Testis (tissue), 3 donors: ENCODE results near the gene TOR1AIP2. TPM values are rescaled to one million over a fixed set of nuclear protein-coding genes. Genes with fewer than 3 reads are reported as not detected.

Source experiments
- DNase-seq: peaks from one replicate; pipeline ENCODE4 v3.0.0-alpha.2; 2019
- H3K27ac ChIP-seq, 2 donors: fragments of 200-600 bp; sonication (generic); one replicate each; pipeline ENCODE4 v1.5.1; 2019
- H3K27me3 ChIP-seq: fragments of 200-600 bp; sonication (generic); one replicate; pipeline ENCODE4 v1.5.1; 2019
- H3K36me3 ChIP-seq: fragments of 200-600 bp; sonication (generic); one replicate; pipeline ENCODE4 v1.5.1; 2017; ENCODE audit warnings: low read depth; ENCODE audit errors: missing control alignments
- H3K4me1 ChIP-seq: fragments of 200-600 bp; sonication (generic); one replicate; pipeline ENCODE4 v1.5.1; 2019
- H3K4me3 ChIP-seq, 2 donors: fragments of 200-600 bp; sonication (generic); one replicate each; pipeline ENCODE4 v1.5.1; 2017 to 2019
- H3K9me3 ChIP-seq: fragments of 200-600 bp; sonication (generic); one replicate; pipeline ENCODE4 v1.5.1; 2017
- CTCF ChIP-seq, 3 experiments: fragments of 450-650 bp in 2 of 3; fragments of 200-600 bp in 1 of 3; sonication (generic) in 1 of 3; IDR thresholded peaks; one replicate each; pipeline ENCODE4 v1.5.1; 2016 to 2019; ENCODE audit warnings: antibody characterized with exemption in 3 of 3, mild to moderate bottlenecking in 2 of 3, moderate library complexity in 1 of 3
- POLR2A ChIP-seq: fragments of 450-650 bp; IDR thresholded peaks from one replicate; pipeline ENCODE4 v1.6.1; 2017; ENCODE audit warnings: antibody characterized with exemption, mild to moderate bottlenecking, moderate library complexity
- WGBS, 2 donors: methylation state at CpG; one replicate each; pipeline ENCODE4 v1.1.5; 2018; 5-methylcytosine and 5-hydroxymethylcytosine counted together
- intact Hi-C: fragments of 100-400 bp; cut with DNase I; formaldehyde crosslinking; loops from one replicate; pipeline ENCODE4 v1.15.1; 2023; ENCODE audit warnings: low total_unique reads
- polyA plus RNA-seq: library from polyadenylated mRNA; stranded (reverse); fragments of 350-450 nt; fragmentation: Illumina TruSeq; extraction: RNeasy Lipid Tissue Mini Kit (QIAGEN cat#74804); gene quantifications from one replicate; pipeline ENCODE4 v1.2.3, GENCODE V29; 2014; ENCODE audit warnings: low read depth, low replicate concordance; ENCODE audit not compliant: insufficient read depth
- total RNA-seq, 2 donors: library from RNA; depleted of rRNA; stranded (reverse); fragments of >200 nt; gene quantifications; one replicate each; pipeline ENCODE4 v1.2.3, GENCODE V29; 2016

Gene TOR1AIP2
- total and polyA plus RNA-seq, 3 donors from 2014 or later: 25.9 to 90.4 (median 71.5) TPM

GRCh38 chr1:179923029-179923428 lies 45.4 kb upstream of the TOR1AIP2 start:
- Histone ChIP-seq H3K4me1 (no peaks in the 10 kb centered on the region), H3K9me3 (no peaks in the 10 kb centered on the region), H3K27ac (no peak overlapping the region), H3K4me3 (no peak overlapping the region), H3K27me3 (no peaks in the 10 kb centered on the region), H3K36me3 (no peaks in the 10 kb centered on the region)
- TF ChIP-seq POLR2A (no peak), CTCF (IDR thresholded peaks at IDR 0.05) (no peak)
- intact Hi-C loops: no loop called here
- no peak for DNase-seq

DNA sequence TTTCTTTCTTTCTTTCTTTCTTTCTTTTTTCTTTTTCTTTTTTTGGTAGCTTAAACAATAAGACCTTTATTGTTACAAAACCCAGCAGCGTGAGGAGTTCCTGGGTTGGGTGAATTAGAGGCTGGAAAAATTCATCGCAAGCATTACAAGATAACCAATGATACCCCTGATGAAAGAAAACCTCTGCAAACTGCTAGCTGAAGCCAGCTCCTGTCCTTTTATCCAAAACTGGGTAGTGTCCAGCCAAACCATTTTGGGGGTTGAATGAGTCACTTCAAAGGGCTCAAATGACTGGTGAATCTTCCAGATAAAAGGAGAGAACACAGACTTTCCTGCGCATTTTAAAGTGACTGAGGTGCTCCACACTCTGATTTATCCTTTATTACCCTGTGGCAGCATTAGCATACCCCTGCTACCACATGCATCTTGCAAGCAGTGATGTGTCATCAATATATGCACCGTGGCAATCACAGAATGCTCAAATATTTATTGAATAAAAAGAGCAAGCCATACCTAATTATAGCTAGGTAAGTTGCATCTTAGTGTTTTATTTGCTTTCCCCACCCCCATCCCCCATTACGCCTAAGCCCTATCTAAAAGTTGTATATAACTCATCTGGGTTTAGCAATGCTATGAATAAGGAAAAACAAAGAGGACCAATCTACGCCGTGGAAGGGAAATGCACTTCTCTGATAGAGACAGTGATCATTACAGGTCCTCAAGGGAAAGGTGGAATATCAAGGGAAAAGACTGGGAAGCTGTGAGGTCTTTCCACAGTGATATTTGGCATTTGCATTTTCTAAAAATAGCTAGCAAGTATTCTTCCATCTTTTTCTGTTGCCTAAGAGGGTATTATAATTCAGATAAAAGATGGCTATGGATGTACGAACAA lies 44.6 kb upstream of the TOR1AIP2 start:
- H3K9me3 ChIP-seq: no peaks in the 10 kb centered on the region
- 73 to 75% methylated on average over 8 of the region's 8 CpGs for WGBS, 2 donors
- TF ChIP-seq CTCF (IDR thresholded peaks at IDR 0.05) (no peak), POLR2A (no peak)
- no peak overlapping the region for H3K27ac ChIP-seq
- H3K4me1 ChIP-seq: no peaks in the 10 kb centered on the region
- H3K4me3 ChIP-seq: no peak overlapping the region
- H3K36me3 ChIP-seq: no peaks in the 10 kb centered on the region
- intact Hi-C loops: no loop called here
- DNase-seq: no peak
- H3K27me3 ChIP-seq: no peaks in the 10 kb centered on the region

DNA sequence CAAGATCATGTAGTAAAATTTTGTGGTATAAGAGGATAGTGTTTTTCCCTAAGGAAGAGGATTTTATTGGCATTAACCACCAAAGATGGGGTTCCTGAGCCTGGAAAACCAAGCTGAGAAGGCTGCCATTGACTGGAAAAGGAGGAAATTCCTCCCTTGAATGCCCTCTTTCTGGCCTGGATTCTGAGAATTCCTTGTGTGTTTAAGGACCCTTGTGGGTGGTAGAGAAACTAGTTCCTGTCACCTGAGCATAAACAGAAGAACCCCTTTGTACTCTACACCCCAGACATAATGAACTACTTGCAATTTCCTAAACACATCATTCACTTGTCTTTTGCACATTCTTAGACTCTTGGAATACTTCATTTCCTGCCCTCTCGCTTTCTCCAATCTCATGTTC lies 43.9 kb upstream of the TOR1AIP2 start:
- H3K9me3 ChIP-seq: no peaks in the 10 kb centered on the region
- TF ChIP-seq CTCF (IDR thresholded peaks at IDR 0.05) (no peak), POLR2A (no peak)
- H3K27me3 ChIP-seq: no peaks in the 10 kb centered on the region
- H3K27ac ChIP-seq: no peak overlapping the region
- intact Hi-C loops: no loop called here
- H3K36me3 ChIP-seq: no peaks in the 10 kb centered on the region
- no peak for DNase-seq
- no peaks in the 10 kb centered on the region for H3K4me1 ChIP-seq
- 50 to 65% methylated on average over 1 of the region's 1 CpG for WGBS, 2 donors
- no peak overlapping the region for H3K4me3 ChIP-seq

GRCh38 chr1:179917601-179918429 lies 40.2 kb upstream of the TOR1AIP2 start:
- TF ChIP-seq CTCF (IDR thresholded peaks at IDR 0.05) (no peak), POLR2A (no peak)
- WGBS, 2 donors: 72 to 77% methylated on average over 10 of the region's 10 CpGs
- no peak overlapping the region for H3K4me3 ChIP-seq
- no peaks in the 10 kb centered on the region for H3K36me3 ChIP-seq
- DNase-seq: no peak
- no peak overlapping the region for H3K27ac ChIP-seq
- H3K9me3 ChIP-seq: no peaks in the 10 kb centered on the region
- H3K27me3 ChIP-seq: no peaks in the 10 kb centered on the region
- intact Hi-C loops: no loop called here
- H3K4me1 ChIP-seq: no peaks in the 10 kb centered on the region
